Right lobe of liver (tissue), 6 donors: Measurements from ENCODE around the gene ENTPD2. TPM values are rescaled to one million over a fixed set of nuclear protein-coding genes. Genes with fewer than 3 reads are reported as not detected.

Experiments
- ATAC-seq, 4 donors: fragments of 200-7000 bp; cut with Tn5 transposase; one replicate each; pipeline ENCODE4 v1.9.1; 2020; ENCODE audit warnings: mild to moderate bottlenecking in 4 of 4, moderate library complexity in 4 of 4
- DNase-seq, 3 donors: peaks; one replicate each; pipeline ENCODE4 v3.0.0-alpha.2; 2020
- H3K27ac ChIP-seq, 3 donors: fragments of 200-600 bp; one replicate each; pipeline ENCODE4 v1.8.0; 2022
- H3K27me3 ChIP-seq, 2 donors: fragments of 200-600 bp; one replicate each; pipeline ENCODE4 v1.8.0; 2022
- H3K36me3 ChIP-seq, 4 donors: fragments of 200-600 bp; sonication (generic) in 1 of 4; one replicate each; pipeline versions ENCODE4 v1.5.1 to v1.8.0; 2017 to 2022; ENCODE audit warnings: control low read depth in 1 of 4
- H3K4me1 ChIP-seq, 4 donors: fragments of 200-600 bp; sonication (generic) in 1 of 4; one replicate each; pipeline versions ENCODE4 v1.5.1 to v1.8.0; 2017 to 2022; ENCODE audit warnings: control low read depth in 1 of 4
- H3K4me3 ChIP-seq, 3 donors: fragments of 200-600 bp; one replicate each; pipeline ENCODE4 v1.8.0; 2022
- H3K9me3 ChIP-seq, 4 donors: fragments of 200-600 bp; sonication (generic) in 1 of 4; one replicate each; pipeline versions ENCODE4 v1.5.1 to v1.8.0; 2017 to 2022; ENCODE audit warnings: control low read depth in 1 of 4
- POLR2A ChIP-seq: fragments of 450-650 bp; IDR thresholded peaks from one replicate; pipeline ENCODE4 v1.6.1; 2017; ENCODE audit warnings: antibody characterized with exemption, mild to moderate bottlenecking
- WGBS: methylation state at CpG from one replicate; pipeline ENCODE4 v1.1.6; 2018; ENCODE audit warnings: low coverage, low lambda C conversion rate; ENCODE audit not compliant: insufficient coverage; ENCODE audit errors: missing lambda C conversion rate; 5-methylcytosine and 5-hydroxymethylcytosine counted together
- intact Hi-C, 2 donors: fragments of 100-400 bp; cut with DNase I; formaldehyde crosslinking; loops; one replicate each; pipeline versions ENCODE4 v1.11.2 to v1.14.1; 2022
- total RNA-seq, 6 experiments: library from RNA; depleted of rRNA in 2 of 6; stranded (reverse); fragments of >200 nt in 2 of 6; fragmentation: NEBNext Ultra II Directional in 3 of 6; extraction: Animal tissue kit (Norgen Biotek cat#: 25700) in 3 of 6; gene quantifications; one replicate each; pipeline versions ENCODE4 v1.1.0 to v1.2.4, GENCODE V29; 2016 to 2023
- TF ChIP-seq, protein P1 (sequence below), 4 donors: fragments of 200-600 bp in 3 of 4; fragments of 450-650 bp in 1 of 4; IDR thresholded peaks; one replicate each; pipeline versions ENCODE4 v1.5.1 to v1.8.0; 2016 to 2022; ENCODE audit warnings: antibody characterized with exemption in 4 of 4, mild to moderate bottlenecking in 2 of 4
- donor health status: DM: no; HTN: yes; CAD: no.
- donor health status: DM: no; HTN: no; CAD: no.
- donor health status: DM: no; HTN: no; CAD: no.
- donor health status: DM: no; HTN: yes; CAD: no.
- donor health status: DM: no; HTN: yes; CAD: no.

The ENTPD2 gene
- total RNA-seq, 6 experiments from 2014 or later = 0.50 to 2.1 (median 0.80) TPM

DNA sequence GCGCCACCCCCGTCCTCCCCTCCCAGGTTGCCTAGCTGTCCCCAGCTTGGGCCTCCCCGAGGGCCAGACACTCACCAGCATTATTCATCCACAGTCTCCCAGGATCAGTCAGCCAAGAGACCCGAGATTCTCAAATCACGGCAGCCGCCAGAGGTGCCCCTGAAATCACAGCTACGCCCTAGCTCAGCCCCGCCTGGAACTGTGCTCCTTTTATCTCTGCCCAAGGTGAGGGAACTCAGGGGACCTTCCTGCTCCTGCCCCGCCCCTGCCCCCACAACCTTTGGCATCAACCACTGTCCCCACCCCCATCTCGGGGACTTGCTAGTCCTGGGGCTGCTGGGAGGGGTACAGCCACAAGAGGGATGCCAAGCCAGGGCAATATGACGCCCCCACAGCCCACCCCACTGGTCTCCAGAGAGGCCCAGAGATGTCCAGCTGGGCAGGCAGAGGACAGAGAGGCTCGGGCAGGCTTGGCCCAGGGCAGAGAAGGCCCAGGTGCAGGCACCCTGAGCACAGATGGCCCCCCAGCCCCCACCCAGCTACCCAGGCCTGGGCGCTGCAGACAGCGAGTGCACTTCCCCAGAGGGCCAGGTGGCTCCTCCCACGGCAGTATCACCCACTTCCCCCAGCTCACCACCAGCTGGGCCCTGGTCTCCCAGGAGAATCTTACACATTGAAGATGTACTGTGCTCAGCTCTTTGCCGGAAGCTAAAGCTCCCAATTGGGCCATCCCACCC is 21.8 kb downstream of the ENTPD2 start, which contains the start of gene FUT7:
TSS of gene FUT7 (minus strand) at position 185 of the 737 bp plus-strand sequence. CDS start at position 88, 97 bp downstream.
- TF ChIP-seq POLR2A = no peak
- TF ChIP-seq, protein P1, sequence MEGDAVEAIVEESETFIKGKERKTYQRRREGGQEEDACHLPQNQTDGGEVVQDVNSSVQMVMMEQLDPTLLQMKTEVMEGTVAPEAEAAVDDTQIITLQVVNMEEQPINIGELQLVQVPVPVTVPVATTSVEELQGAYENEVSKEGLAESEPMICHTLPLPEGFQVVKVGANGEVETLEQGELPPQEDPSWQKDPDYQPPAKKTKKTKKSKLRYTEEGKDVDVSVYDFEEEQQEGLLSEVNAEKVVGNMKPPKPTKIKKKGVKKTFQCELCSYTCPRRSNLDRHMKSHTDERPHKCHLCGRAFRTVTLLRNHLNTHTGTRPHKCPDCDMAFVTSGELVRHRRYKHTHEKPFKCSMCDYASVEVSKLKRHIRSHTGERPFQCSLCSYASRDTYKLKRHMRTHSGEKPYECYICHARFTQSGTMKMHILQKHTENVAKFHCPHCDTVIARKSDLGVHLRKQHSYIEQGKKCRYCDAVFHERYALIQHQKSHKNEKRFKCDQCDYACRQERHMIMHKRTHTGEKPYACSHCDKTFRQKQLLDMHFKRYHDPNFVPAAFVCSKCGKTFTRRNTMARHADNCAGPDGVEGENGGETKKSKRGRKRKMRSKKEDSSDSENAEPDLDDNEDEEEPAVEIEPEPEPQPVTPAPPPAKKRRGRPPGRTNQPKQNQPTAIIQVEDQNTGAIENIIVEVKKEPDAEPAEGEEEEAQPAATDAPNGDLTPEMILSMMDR (IDR thresholded peaks at IDR 0.05) = no peak
- H3K36me3 ChIP-seq = no peaks in the 10 kb centered on the region
- ATAC-seq = no peak
- H3K4me3 ChIP-seq = peak within 1 kb of the TSS in 1 of 3 donors; percentile 4
- intact Hi-C loops = loop anchor here (5.0 to 10.0 kb wide), 4 partner anchors 80 to 257 kb away; partner anchors contain the start of genes C8G (in 1 of the 2), FBXW5 (in 1 of the 2), LCN12 (in 1 of the 2) and PHPT1 (in 1 of the 2)
- H3K27me3 ChIP-seq = no peaks in the 10 kb centered on the region
- H3K4me1 ChIP-seq = peaks cover 0 to 20% (median 10%) of the 10 kb centered on the region in 4 donors
- DNase-seq = no peak
- WGBS = 32% methylated on average over 3 of the region's 16 CpGs
- H3K27ac ChIP-seq = peak within 1 kb of the TSS in 1 of 3 donors; percentile 37
- no peaks in the 10 kb centered on the region for H3K9me3 ChIP-seq

DNA sequence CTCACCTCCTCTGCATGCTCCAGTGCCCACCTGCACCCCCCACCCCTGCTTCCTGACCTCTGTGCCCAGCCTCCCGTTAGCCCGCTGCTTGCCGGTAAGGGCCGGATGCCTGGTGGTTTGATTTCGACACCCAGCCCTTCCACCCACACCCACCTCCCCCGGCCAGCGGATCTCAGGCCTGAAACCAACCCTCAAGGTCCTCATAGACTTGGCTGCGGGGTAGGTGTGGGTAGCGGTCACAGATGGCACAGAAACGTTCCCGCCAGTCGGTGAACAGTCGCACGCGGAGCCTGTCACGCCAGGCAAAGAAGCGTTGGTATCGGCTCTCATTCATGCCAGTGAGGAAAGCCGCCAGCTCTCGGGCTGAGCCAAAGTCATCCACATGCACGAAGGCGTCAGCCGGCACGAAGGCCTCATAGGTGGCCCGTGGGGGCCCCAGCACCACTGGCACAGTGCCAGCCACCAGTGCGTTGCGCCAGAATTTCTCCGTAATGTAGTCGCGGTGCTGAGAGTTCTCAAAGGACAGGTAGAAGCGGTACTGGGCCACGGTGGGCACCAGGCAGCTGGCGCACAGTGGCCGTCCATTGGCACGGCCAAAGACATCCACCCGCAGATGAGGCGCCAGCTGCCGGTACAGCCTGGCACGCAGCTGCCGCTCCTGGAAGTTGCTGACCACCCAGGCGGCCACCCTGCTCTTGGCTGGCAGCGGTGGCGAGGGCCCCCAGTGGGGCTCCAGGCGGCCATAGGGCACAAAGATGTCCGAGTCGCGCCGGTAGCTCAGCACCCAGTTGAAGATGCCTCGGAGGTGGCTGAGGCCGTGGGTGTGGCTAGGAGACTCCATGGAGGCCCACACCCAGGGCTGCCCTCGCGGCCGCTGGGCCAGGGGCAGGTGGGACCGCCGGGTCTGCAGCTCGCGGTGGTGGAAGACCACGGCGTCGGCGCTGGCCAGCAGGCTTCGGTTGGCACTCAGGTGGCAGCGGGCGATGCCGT is 23.0 kb downstream of the ENTPD2 start:
- intact Hi-C loops = loop anchor here (5.0 to 10.0 kb wide), 4 partner anchors 79 to 256 kb away; partner anchors contain the start of genes C8G (in 1 of the 2), FBXW5 (in 1 of the 2), LCN12 (in 1 of the 2) and PHPT1 (in 1 of the 2)
- Histone ChIP-seq H3K27ac (peak overlapping the region in 1 of 3 donors; percentile 58), H3K4me1 (peaks cover 0 to 33% (median 17%) of the 10 kb centered on the region in 4 donors), H3K9me3 (no peaks in the 10 kb centered on the region), H3K4me3 (no peak overlapping the region), H3K36me3 (no peaks in the 10 kb centered on the region), H3K27me3 (no peaks in the 10 kb centered on the region)
- no peak for TF ChIP-seq POLR2A
- TF ChIP-seq, protein P1 (IDR thresholded peaks at IDR 0.05) = no peak
- WGBS = 55% methylated on average over 24 of the region's 65 CpGs
- DNase-seq = peak in 1 of 3 donors; percentile 68
- no peak for ATAC-seq

DNA sequence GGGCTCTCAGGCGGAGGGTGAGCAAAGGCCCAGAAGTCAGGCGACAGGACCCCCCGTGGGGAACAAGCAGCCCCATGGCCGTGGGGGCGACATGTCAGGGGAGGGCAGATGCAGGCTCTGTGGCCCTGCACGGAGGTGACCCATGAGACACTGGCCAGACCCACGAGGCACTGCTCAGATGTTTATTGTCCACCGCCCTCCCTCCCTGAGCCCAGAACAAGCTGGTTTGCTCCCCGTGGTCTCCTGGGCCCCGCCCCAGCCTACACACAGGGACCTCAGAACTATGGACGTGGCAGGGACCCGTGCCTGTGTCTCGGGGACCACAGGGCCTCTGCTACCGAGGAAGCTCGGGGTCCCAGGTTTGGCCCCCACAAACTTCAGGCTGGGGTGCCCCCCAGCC is 23.9 kb downstream of the ENTPD2 start:
- 40% methylated on average over 1 of the region's 15 CpGs for WGBS
- peaks cover 0 to 40% (median 20%) of the 10 kb centered on the region in 4 donors for H3K4me1 ChIP-seq
- H3K9me3 ChIP-seq = no peaks in the 10 kb centered on the region
- H3K4me3 ChIP-seq = no peak overlapping the region
- DNase-seq (no peak), ATAC-seq (no peak)
- H3K27ac ChIP-seq = peak overlapping the region in 1 of 3 donors; percentile 58
- intact Hi-C loops = loop anchor here (5.0 to 10.0 kb wide), 4 partner anchors 78 to 255 kb away; partner anchors contain the start of genes C8G (in 1 of the 2), FBXW5 (in 1 of the 2), LCN12 (in 1 of the 2) and PHPT1 (in 1 of the 2)
- H3K27me3 ChIP-seq = no peaks in the 10 kb centered on the region
- no peaks in the 10 kb centered on the region for H3K36me3 ChIP-seq
- TF ChIP-seq POLR2A = no peak
- TF ChIP-seq, protein P1 (IDR thresholded peaks at IDR 0.05) = no peak
